Activated CD8-positive, alpha-beta T cell treated with anti-CD3 and anti-CD28 coated beads for 36 hours (primary cell): ENCODE data around the gene RBMY1B. TPM values are rescaled to one million over a fixed set of nuclear protein-coding genes. Genes with fewer than 3 reads are reported as not detected.
"Not testable (repeated sequence)": the region's sequence is repeated elsewhere in the genome, so short reads cannot be mapped to it uniquely, and the experiment has no call there.

ENCODE experiments used
- ATAC-seq: fragments of 200-7000 bp; cut with Tn5 transposase; one replicate; pipeline ENCODE4 v1.10.0; 2021; ENCODE audit warnings: mild to moderate bottlenecking, moderate library complexity
- CTCF ChIA-PET: fragments of 350-600 bp; sonication (Branson Sonifier 250); formaldehyde crosslinking; loops from one replicate; lab custom pipeline; 2021; ENCODE audit warnings: antibody characterized with exemption; lab: Charles Lee
- POLR2A ChIA-PET: fragments of 350-600 bp; sonication (Branson Sonifier 250); formaldehyde crosslinking; loops from one replicate; lab custom pipeline; 2021; ENCODE audit warnings: antibody characterized with exemption; lab: Charles Lee
- DNase-seq: peaks from one replicate; pipeline ENCODE4 v3.0.0-alpha.2; 2020
- H3K27ac Mint-ChIP-seq: one replicate; pipeline ENCODE4 v1.8.0; 2021; ENCODE audit warnings: mild to moderate bottlenecking, mixed read lengths
- H3K27me3 Mint-ChIP-seq: one replicate; pipeline ENCODE4 v1.8.0; 2021; ENCODE audit warnings: mixed read lengths
- H3K36me3 Mint-ChIP-seq: one replicate; pipeline ENCODE4 v1.8.0; 2021; ENCODE audit warnings: low read depth, mixed read lengths
- H3K4me1 Mint-ChIP-seq: one replicate; pipeline ENCODE4 v1.8.0; 2021; ENCODE audit warnings: low read depth, mixed read lengths
- H3K4me3 Mint-ChIP-seq: one replicate; pipeline ENCODE4 v1.8.0; 2021; ENCODE audit warnings: mild to moderate bottlenecking, moderate library complexity, mixed read lengths
- H3K9me3 Mint-ChIP-seq: one replicate; pipeline ENCODE4 v1.8.0; 2021; ENCODE audit warnings: mixed read lengths
- CTCF ChIP-seq: fragments of 200-600 bp; IDR thresholded peaks from one replicate; pipeline ENCODE4 v1.8.0; 2022; ENCODE audit warnings: antibody characterized with exemption, mild to moderate bottlenecking
- intact Hi-C: fragments of 100-400 bp; cut with micrococcal nuclease; formaldehyde crosslinking; loops from one replicate; pipeline ENCODE4 v1.10.0; 2022
- total RNA-seq, 2 experiments: library from RNA; stranded (reverse); gene quantifications; one replicate each; pipeline ENCODE4 v1.2.3, GENCODE V29; 2021

The RBMY1B gene
- not detected for total RNA-seq

- H3K4me3 Mint-ChIP-seq, H3K9me3 Mint-ChIP-seq: not testable (repeated sequence)
Observed at GRCh38 chrY:21511038-21511437, at the start of gene RBMY1B. Gene RBMY1B, plus strand, starts transcription at chrY:21511338. Its CDS starts 2,013 bp downstream, at chrY:21513351.

DNA sequence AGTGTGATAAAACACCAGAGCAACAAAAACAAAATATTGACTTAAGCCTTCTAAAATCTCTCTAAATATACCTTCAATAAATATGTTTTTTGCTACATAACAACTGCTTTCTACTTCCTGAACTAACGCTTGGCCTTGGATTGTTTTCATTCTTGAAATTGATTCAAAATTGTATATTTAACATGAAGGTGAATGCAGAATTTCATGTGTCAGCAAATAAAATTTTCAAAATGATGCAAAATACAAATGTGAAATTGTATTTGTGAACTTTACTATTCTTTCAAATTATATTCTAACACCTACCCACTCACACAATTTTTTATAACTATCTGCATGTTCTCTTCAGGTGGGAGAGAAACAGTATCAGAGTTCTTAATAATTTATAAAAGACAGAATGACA, 48.2 kb upstream of the RBMY1B start:
- intact Hi-C loops, H3K27me3 Mint-ChIP-seq, H3K4me1 Mint-ChIP-seq, ATAC-seq, H3K36me3 Mint-ChIP-seq, CTCF ChIA-PET, H3K9me3 Mint-ChIP-seq, H3K27ac Mint-ChIP-seq, H3K4me3 Mint-ChIP-seq, POLR2A ChIA-PET, DNase-seq: not testable (repeated sequence)

More at GRCh38 chrY:21511038-21511437, at the start of gene RBMY1B:
- POLR2A ChIA-PET, CTCF ChIA-PET, H3K27ac Mint-ChIP-seq, H3K27me3 Mint-ChIP-seq, intact Hi-C loops, DNase-seq, H3K4me1 Mint-ChIP-seq, ATAC-seq, H3K36me3 Mint-ChIP-seq: not testable (repeated sequence)

GRCh38 chrY:21482967-21483366, 28.2 kb upstream of the RBMY1B start:
- no peak for DNase-seq
- ChIA-PET CTCF (no interaction called here), POLR2A (no interaction called here)
- no peaks in the 10 kb centered on the region for H3K9me3 Mint-ChIP-seq
- H3K36me3 Mint-ChIP-seq = no peaks in the 10 kb centered on the region
- TF ChIP-seq CTCF = no peak
- H3K27ac Mint-ChIP-seq = no peak overlapping the region
- no peak overlapping the region for H3K4me3 Mint-ChIP-seq
- H3K4me1 Mint-ChIP-seq = no peaks in the 10 kb centered on the region
- intact Hi-C loops = no loop called here
- ATAC-seq = no peak
- no peaks in the 10 kb centered on the region for H3K27me3 Mint-ChIP-seq

GRCh38 chrY:21534579-21534978, 23.4 kb downstream of the RBMY1B start, which contains the start of gene RBMY1A1:
Gene RBMY1A1, plus strand, starts transcription at chrY:21534879. Its CDS starts 2,013 bp downstream, at chrY:21536892.
- not testable (repeated sequence) for H3K36me3 Mint-ChIP-seq, H3K27me3 Mint-ChIP-seq

DNA sequence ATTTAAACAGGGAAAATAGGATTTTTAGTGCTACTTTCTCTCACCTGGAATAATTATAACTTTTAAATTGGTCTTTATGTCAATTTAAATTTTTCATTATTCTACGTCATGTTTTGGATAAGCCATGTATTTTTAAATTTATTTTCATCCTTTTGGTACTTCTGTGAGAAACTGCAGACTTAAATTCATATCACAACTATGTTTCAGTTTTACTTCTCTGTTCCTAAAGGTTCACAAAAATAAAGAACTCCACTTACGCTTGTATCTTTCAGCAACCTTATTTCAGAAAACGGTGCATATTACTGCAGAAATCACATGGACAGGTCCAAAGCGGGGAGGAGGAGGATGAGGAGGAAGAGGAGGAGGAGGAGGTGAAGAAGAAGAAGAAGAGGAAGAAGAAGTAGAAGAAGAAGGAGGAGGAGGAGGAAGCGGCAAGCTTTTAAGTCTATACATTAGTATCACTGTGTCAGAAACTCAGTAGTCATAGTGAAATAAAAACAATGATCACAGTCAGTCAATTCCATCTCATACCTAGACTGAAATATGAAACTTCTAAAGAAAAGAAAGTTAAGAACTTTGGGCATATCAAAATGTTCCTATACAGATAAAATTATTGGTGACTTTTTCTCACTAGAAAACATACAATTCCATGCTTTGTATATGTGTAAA, 48.3 kb downstream of the RBMY1B start:
- H3K27me3 Mint-ChIP-seq, DNase-seq, H3K4me3 Mint-ChIP-seq, intact Hi-C loops, CTCF ChIA-PET, H3K4me1 Mint-ChIP-seq, POLR2A ChIA-PET, H3K9me3 Mint-ChIP-seq, H3K36me3 Mint-ChIP-seq, ATAC-seq, H3K27ac Mint-ChIP-seq: not testable (repeated sequence)

More at GRCh38 chrY:21534579-21534978, 23.4 kb downstream of the RBMY1B start, which contains the start of gene RBMY1A1:
- H3K4me1 Mint-ChIP-seq, H3K27ac Mint-ChIP-seq, intact Hi-C loops, POLR2A ChIA-PET, H3K4me3 Mint-ChIP-seq, DNase-seq, H3K9me3 Mint-ChIP-seq, ATAC-seq, CTCF ChIA-PET: not testable (repeated sequence)

Other genes with a start within 250 kb of the RBMY1B start
- gene RBMY1A1, start 23.5 kb downstream of the RBMY1B start, total RNA-seq = not detected